ENCODE measurements around the gene PLA2G4E. TPM values are rescaled to one million over a fixed set of nuclear protein-coding genes. Genes with fewer than 3 reads are reported as not detected.

The PLA2G4E gene
- polyA plus RNA-seq, 4 donors: 0.13 to 0.80 TPM; not detected in 2

DNA sequence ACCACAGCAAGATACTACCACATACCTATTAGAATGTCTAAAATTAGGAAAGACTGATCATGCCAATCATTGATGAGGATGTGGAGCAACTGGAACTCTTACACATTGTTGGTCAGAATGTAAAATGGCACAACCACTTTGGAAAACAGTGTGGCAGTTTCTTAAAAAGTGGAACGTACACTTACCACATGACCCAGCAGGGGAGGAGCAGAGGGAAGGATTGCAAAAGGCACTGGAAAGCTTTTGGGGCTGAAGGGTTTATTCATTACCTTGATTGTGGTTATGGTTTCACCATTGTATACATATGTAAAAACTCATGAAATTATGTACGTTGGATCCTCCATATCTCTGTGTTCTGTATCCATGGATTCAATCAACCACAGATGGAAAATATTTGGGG, 45.2 kb downstream of the PLA2G4E start:
- no peak for DNase-seq
- Histone ChIP-seq H3K4me3 (ENCODE audit: low read depth in 1 of 3, low read length in 3 of 3) (no peak overlapping the region), H3K9me3 (ENCODE audit: control insufficient read depth in 2 of 2, insufficient read depth in 1 of 2, low read depth in 1 of 2, low read length in 1 of 2) (no peaks in the 10 kb centered on the region), H3K27me3 (ENCODE audit: control insufficient read depth in 3 of 3, insufficient read depth in 3 of 3, low read length in 3 of 3) (no peaks in the 10 kb centered on the region), H3K4me1 (ENCODE audit: control insufficient read depth in 3 of 3, insufficient read depth in 2 of 3, low read depth in 1 of 3, low read length in 2 of 3) (peaks cover 0 to 10% (median 1%) of the 10 kb centered on the region in 3 donors), H3K36me3 (ENCODE audit: control insufficient read depth in 3 of 3, insufficient read depth in 2 of 3, low read depth in 1 of 3, low read length in 3 of 3) (no peaks in the 10 kb centered on the region), H3K27ac (ENCODE audit: low read depth in 1 of 3, low read length in 2 of 3) (no peak overlapping the region)
- FAIRE-seq: no peak
- WGBS, 3 donors: 66 to 69% (median 67%) methylated on average over 2 of the region's 2 CpGs

DNA sequence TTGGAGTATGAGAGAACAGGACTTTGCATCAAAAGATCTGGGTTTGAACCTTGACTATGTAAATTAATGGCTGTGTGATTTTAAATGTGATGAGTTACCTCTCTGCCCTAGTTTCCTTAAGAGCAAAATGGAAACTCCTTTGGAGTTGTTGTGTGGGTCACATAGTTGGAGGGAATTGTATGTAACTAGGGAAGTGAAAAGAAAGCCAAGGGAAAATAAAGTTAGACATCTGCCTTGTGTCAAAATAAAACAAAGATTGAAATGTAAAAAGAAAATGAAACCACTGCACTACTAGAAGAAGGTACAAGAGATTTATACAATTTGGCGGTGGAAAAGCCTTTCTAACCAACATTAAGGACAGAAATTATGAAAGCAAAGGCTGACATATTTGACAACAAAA, 46.8 kb downstream of the PLA2G4E start:
- WGBS, 3 donors: 71 to 88% (median 80%) methylated on average over 1 of the region's 1 CpG
- peaks cover 0 to 7% (median 3%) of the 10 kb centered on the region in 3 donors for H3K4me1 ChIP-seq (ENCODE audit: control insufficient read depth in 3 of 3, insufficient read depth in 2 of 3, low read depth in 1 of 3, low read length in 2 of 3)
- H3K36me3 ChIP-seq (ENCODE audit: control insufficient read depth in 3 of 3, insufficient read depth in 2 of 3, low read depth in 1 of 3, low read length in 3 of 3): no peaks in the 10 kb centered on the region

DNA sequence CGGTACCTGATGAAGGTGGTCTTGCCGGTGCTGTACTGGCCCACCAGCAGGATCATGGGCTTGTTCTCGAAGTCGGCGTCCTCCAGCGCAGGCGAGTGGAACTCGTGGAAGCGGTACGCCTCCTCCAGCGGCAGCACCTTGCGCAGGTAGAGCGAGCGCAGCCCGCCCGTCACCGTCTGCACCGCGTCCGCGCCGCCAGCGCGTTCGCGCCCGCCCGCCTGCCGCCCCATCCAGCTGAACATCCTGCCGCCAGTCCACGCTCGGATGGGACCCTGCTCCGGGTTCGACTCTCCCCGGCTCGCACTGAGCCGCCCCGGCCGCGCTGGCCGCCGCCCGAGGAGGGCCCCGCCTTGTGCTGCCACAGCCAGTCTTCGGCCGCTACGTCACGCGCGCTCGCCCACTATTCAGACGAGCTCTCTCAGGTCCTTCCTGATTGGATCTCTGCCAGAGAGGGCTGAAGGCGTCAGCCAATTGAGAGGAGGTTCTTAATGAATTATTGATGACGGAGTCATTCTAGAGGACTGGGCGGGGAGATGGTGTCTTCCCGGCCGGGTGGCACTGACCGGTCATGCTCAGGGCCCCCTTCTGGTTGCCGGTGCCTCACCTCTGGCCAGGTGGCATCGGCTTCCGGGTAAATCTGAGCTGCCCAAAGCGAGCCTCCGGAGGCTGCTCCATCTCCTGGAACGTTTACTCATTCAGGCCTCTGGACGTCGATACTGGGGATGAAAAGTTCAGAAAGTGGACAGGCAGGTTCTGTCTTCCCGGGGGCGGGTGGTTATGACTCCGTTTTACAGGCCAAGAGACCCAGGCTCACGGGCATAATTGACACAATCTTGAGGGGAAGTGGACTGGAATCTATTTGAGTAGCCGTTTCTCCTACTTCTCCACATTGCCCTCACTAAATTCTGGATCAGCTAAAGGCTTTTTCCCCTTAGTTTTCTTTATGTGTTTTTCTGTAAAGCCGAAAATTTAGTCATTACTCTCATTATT, 48.3 kb downstream of the PLA2G4E start, which contains the start of gene EHD4:
TSS of gene EHD4 (minus strand) at position 305 of the 990 bp plus-strand sequence. CDS start at position 242, 63 bp downstream.
- Histone ChIP-seq H3K27me3 (ENCODE audit: control insufficient read depth in 3 of 3, insufficient read depth in 3 of 3, low read length in 3 of 3) (no peaks in the 10 kb centered on the region), H3K9me3 (ENCODE audit: control insufficient read depth in 2 of 2, insufficient read depth in 1 of 2, low read depth in 1 of 2, low read length in 1 of 2) (no peaks in the 10 kb centered on the region), H3K36me3 (ENCODE audit: control insufficient read depth in 3 of 3, insufficient read depth in 2 of 3, low read depth in 1 of 3, low read length in 3 of 3) (no peaks in the 10 kb centered on the region), H3K4me3 (ENCODE audit: low read depth in 1 of 3, low read length in 3 of 3) (peak within 1 kb of the TSS; percentile 71 to 99 (median 81)), H3K4me1 (ENCODE audit: control insufficient read depth in 3 of 3, insufficient read depth in 2 of 3, low read depth in 1 of 3, low read length in 2 of 3) (peaks cover 0 to 8% (median 7%) of the 10 kb centered on the region in 3 donors), H3K27ac (ENCODE audit: low read depth in 1 of 3, low read length in 2 of 3) (peak within 1 kb of the TSS; percentile 82 to 96 (median 94))
- FAIRE-seq (no peak), DNase-seq (peak; percentile 99 to 100)
- 1% methylated on average over 44 to 72 of the region's 72 CpGs for WGBS, 3 donors

More for the DNA sequence above, 46.8 kb downstream of the PLA2G4E start:
- Histone ChIP-seq H3K27me3 (ENCODE audit: control insufficient read depth in 3 of 3, insufficient read depth in 3 of 3, low read length in 3 of 3) (no peaks in the 10 kb centered on the region), H3K27ac (ENCODE audit: low read depth in 1 of 3, low read length in 2 of 3) (no peak overlapping the region), H3K9me3 (ENCODE audit: control insufficient read depth in 2 of 2, insufficient read depth in 1 of 2, low read depth in 1 of 2, low read length in 1 of 2) (no peaks in the 10 kb centered on the region), H3K4me3 (ENCODE audit: low read depth in 1 of 3, low read length in 3 of 3) (no peak overlapping the region)
- DNase-seq: no peak
- FAIRE-seq: no peak

DNA sequence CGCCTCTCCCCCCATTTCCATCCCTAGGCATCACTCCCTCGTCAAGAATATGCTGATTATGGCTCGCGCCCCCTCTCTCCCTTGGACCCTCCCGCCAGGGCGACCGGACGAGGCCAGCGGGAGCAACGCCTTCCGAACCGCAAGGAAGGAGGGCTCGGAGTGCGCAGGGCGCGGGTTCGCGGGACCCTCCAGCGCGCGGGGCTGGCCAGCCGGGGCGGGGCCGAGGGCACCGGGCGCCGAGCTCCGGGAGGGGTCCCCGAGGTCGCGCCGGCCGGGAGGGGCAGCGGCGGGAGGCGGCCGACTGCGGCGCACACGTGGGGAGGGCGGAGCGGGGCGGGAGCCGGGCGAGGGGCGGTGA, 49.0 kb downstream of the PLA2G4E start:
- Histone ChIP-seq H3K4me3 (ENCODE audit: low read depth in 1 of 3, low read length in 3 of 3) (peak overlapping the region; percentile 71 to 99 (median 81)), H3K36me3 (ENCODE audit: control insufficient read depth in 3 of 3, insufficient read depth in 2 of 3, low read depth in 1 of 3, low read length in 3 of 3) (peaks cover 0 to 3% (median 0%) of the 10 kb centered on the region in 3 donors), H3K9me3 (ENCODE audit: control insufficient read depth in 2 of 2, insufficient read depth in 1 of 2, low read depth in 1 of 2, low read length in 1 of 2) (no peaks in the 10 kb centered on the region), H3K4me1 (ENCODE audit: control insufficient read depth in 3 of 3, insufficient read depth in 2 of 3, low read depth in 1 of 3, low read length in 2 of 3) (peaks cover 0 to 12% (median 7%) of the 10 kb centered on the region in 3 donors), H3K27ac (ENCODE audit: low read depth in 1 of 3, low read length in 2 of 3) (peak overlapping the region; percentile 82 to 96 (median 94)), H3K27me3 (ENCODE audit: control insufficient read depth in 3 of 3, insufficient read depth in 3 of 3, low read length in 3 of 3) (no peaks in the 10 kb centered on the region)
- WGBS, 3 donors: 1% methylated on average over 36 to 46 of the region's 46 CpGs
- DNase-seq (no peak), FAIRE-seq (no peak)

DNA sequence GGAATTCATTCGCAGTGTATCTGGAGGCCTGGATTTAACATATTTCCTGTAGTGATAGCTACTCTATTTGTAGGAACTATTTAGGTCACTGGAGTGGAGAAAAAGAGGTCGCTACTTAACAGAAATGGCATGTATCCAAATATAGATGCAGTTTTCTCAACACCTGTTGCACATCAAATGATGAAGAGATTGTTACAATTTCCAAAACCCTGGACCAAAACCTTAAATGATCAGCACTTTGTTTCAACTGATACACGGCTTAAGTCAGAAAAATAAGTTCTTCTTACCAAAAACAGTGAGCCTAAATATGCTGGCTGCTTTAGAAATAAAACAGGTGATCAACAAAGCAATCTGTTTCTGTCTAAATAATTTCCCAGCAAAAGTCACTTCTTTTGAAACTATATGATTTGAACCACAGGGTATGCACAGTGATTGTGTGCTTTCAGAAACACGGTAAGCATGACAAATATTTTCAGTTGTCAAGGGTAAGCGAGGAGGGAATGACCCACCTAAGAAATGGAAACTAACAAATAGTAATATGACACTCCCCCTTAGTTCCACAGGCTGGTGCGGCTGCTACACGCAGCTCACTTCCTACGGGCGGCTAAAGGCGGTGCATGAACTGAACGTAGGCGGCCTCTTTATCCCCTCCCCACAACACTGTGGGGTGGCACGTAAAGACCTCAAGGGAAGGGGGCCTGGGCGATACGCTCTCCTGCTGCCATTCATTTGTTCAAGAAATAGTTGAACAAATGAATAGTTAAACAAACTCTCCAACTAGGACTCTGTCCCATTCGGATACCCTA, 49.5 kb downstream of the PLA2G4E start:
- H3K9me3 ChIP-seq (ENCODE audit: control insufficient read depth in 2 of 2, insufficient read depth in 1 of 2, low read depth in 1 of 2, low read length in 1 of 2): no peaks in the 10 kb centered on the region
- FAIRE-seq (no peak), DNase-seq (peak; percentile 52 to 79)
- peak overlapping the region; percentile 71 to 99 (median 81) for H3K4me3 ChIP-seq (ENCODE audit: low read depth in 1 of 3, low read length in 3 of 3)
- H3K36me3 ChIP-seq (ENCODE audit: control insufficient read depth in 3 of 3, insufficient read depth in 2 of 3, low read depth in 1 of 3, low read length in 3 of 3): peaks cover 0 to 5% (median 0%) of the 10 kb centered on the region in 3 donors
- H3K27me3 ChIP-seq (ENCODE audit: control insufficient read depth in 3 of 3, insufficient read depth in 3 of 3, low read length in 3 of 3): no peaks in the 10 kb centered on the region
- peaks cover 0 to 14% (median 7%) of the 10 kb centered on the region in 3 donors for H3K4me1 ChIP-seq (ENCODE audit: control insufficient read depth in 3 of 3, insufficient read depth in 2 of 3, low read depth in 1 of 3, low read length in 2 of 3)
- peak overlapping the region; percentile 58 to 94 (median 82) for H3K27ac ChIP-seq (ENCODE audit: low read depth in 1 of 3, low read length in 2 of 3)
- 7% methylated on average over 16 of the region's 16 CpGs for WGBS, 3 donors

DNA sequence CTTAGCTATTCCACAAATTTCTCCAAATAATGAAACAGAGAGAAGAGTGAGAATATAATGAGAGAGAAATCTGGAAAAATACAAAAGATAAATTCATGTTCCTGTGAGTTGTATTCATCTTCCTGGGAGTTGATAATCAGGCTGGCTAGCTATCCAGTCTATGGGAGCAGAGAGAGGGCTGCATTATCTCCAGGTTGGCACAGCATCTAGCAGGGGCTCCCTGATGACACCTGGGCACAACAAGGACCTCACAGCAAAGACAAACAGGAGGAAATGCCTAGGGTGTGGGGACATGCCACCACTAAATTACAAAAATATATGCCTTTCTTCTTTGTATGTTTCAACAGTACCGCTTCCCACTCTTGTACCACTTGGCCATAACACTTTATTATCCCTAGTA, 50.4 kb downstream of the PLA2G4E start:
- peaks cover 0 to 9% (median 0%) of the 10 kb centered on the region in 3 donors for H3K36me3 ChIP-seq (ENCODE audit: control insufficient read depth in 3 of 3, insufficient read depth in 2 of 3, low read depth in 1 of 3, low read length in 3 of 3)
- no peaks in the 10 kb centered on the region for H3K27me3 ChIP-seq (ENCODE audit: control insufficient read depth in 3 of 3, insufficient read depth in 3 of 3, low read length in 3 of 3)
- H3K4me1 ChIP-seq (ENCODE audit: control insufficient read depth in 3 of 3, insufficient read depth in 2 of 3, low read depth in 1 of 3, low read length in 2 of 3): peaks cover 0 to 14% (median 9%) of the 10 kb centered on the region in 3 donors
- WGBS, 3 donors: 87 to 100% (median 100%) methylated on average over 1 of the region's 1 CpG
- H3K27ac ChIP-seq (ENCODE audit: low read depth in 1 of 3, low read length in 2 of 3): peak overlapping the region in 2 of 3 donors; percentile 19 to 77
- no peaks in the 10 kb centered on the region for H3K9me3 ChIP-seq (ENCODE audit: control insufficient read depth in 2 of 2, insufficient read depth in 1 of 2, low read depth in 1 of 2, low read length in 1 of 2)
- DNase-seq: no peak
- peak overlapping the region in 1 of 3 donors; percentile 71 for H3K4me3 ChIP-seq (ENCODE audit: low read depth in 1 of 3, low read length in 3 of 3)
- no peak for FAIRE-seq

DNA sequence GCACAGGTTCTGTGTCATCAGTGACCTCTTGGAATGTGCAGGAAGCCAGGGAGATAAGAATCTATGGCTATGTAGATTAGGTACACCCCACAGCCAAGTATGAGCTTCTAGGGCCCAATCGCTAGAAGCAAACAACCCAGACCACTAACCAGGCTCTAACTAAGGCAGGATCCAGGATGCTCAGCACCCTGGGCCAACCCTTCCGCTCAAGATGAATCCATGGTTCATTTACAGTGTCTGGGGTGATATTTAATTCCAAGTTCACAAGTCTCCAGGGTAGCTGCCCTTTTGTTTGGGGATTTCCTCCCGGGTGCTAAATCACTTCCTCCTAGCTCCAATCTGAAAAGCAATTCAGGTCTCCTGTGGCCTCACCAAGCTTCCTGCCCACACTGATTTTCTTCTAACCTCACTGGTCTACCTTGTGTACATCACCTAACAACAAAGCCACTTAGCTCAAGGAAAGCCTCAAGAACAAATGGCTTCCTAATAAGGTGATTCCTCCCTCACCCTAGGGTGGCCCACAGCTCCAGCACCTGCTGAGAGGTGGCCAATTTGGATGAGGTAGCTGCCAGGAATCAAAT, 50.9 kb downstream of the PLA2G4E start:
- Histone ChIP-seq H3K27me3 (ENCODE audit: control insufficient read depth in 3 of 3, insufficient read depth in 3 of 3, low read length in 3 of 3) (no peaks in the 10 kb centered on the region), H3K36me3 (ENCODE audit: control insufficient read depth in 3 of 3, insufficient read depth in 2 of 3, low read depth in 1 of 3, low read length in 3 of 3) (peaks cover 0 to 9% (median 0%) of the 10 kb centered on the region in 3 donors), H3K9me3 (ENCODE audit: control insufficient read depth in 2 of 2, insufficient read depth in 1 of 2, low read depth in 1 of 2, low read length in 1 of 2) (no peaks in the 10 kb centered on the region), H3K4me3 (ENCODE audit: low read depth in 1 of 3, low read length in 3 of 3) (peak overlapping the region in 2 of 3 donors; percentile 11 to 71), H3K4me1 (ENCODE audit: control insufficient read depth in 3 of 3, insufficient read depth in 2 of 3, low read depth in 1 of 3, low read length in 2 of 3) (peaks cover 0 to 14% (median 9%) of the 10 kb centered on the region in 3 donors), H3K27ac (ENCODE audit: low read depth in 1 of 3, low read length in 2 of 3) (peak overlapping the region in 2 of 3 donors; percentile 19 to 77)
- FAIRE-seq (no peak), DNase-seq (peak in 1 of 2 donors; percentile 22)
- 51 to 72% (median 71%) methylated on average over 3 of the region's 3 CpGs for WGBS, 3 donors

DNA sequence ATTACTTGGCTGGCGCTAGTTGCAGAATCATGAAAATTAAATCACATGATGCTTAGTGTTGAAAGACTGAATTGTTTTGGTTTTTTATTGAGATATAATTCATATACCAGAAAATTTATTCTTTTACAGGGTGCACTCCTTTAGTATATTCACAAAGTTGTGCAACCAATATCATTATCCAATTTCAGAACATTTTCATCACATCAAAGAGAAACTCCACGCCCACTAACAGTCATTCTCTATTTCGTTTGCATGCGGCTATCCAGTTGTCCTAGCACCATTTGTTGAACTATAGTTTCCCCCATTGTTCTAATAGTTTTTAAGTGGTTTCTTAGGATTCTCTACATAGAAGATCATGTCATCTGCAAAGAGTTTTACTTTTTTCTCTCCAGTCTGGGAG, 52.1 kb downstream of the PLA2G4E start:
- Histone ChIP-seq H3K9me3 (ENCODE audit: control insufficient read depth in 2 of 2, insufficient read depth in 1 of 2, low read depth in 1 of 2, low read length in 1 of 2) (no peaks in the 10 kb centered on the region), H3K27me3 (ENCODE audit: control insufficient read depth in 3 of 3, insufficient read depth in 3 of 3, low read length in 3 of 3) (no peaks in the 10 kb centered on the region), H3K4me1 (ENCODE audit: control insufficient read depth in 3 of 3, insufficient read depth in 2 of 3, low read depth in 1 of 3, low read length in 2 of 3) (peaks cover 0 to 17% (median 9%) of the 10 kb centered on the region in 3 donors), H3K4me3 (ENCODE audit: low read depth in 1 of 3, low read length in 3 of 3) (no peak overlapping the region), H3K36me3 (ENCODE audit: control insufficient read depth in 3 of 3, insufficient read depth in 2 of 3, low read depth in 1 of 3, low read length in 3 of 3) (peaks cover 0 to 9% (median 0%) of the 10 kb centered on the region in 3 donors), H3K27ac (ENCODE audit: low read depth in 1 of 3, low read length in 2 of 3) (no peak overlapping the region)
- 76 to 92% (median 86%) methylated on average over 4 of the region's 4 CpGs for WGBS, 3 donors
- DNase-seq (no peak), FAIRE-seq (no peak)
